SK-N-SH (cell line): ENCODE results near the gene AGAP1.

ENCODE experiments used
- CHD2 ChIP-seq: fragments of 150-350 bp; IDR thresholded peaks from 2 replicates; pipeline ENCODE4 v1.6.1; 2018; ENCODE audit warnings: low read length; ENCODE audit not compliant: partially characterized antibody
- CTCF ChIP-seq: fragments of 200-600 bp; sonication (generic); IDR thresholded peaks from 2 replicates; pipeline ENCODE4 v1.6.1; 2017; ENCODE audit warnings: antibody characterized with exemption, mild to moderate bottlenecking, moderate library complexity
- ELF1 ChIP-seq: IDR thresholded peaks from 2 replicates; pipeline ENCODE4 v1.4.0; 2012
- EZH2phosphoT487 ChIP-seq: fragments of 200-600 bp; sonication (generic); IDR thresholded peaks from 2 replicates; pipeline ENCODE4 v1.6.1; 2017; ENCODE audit warnings: low read depth, mixed run types, mild to moderate bottlenecking, antibody characterized with exemption, moderate library complexity, borderline replicate concordance
- MAX ChIP-seq: IDR thresholded peaks from 2 replicates; pipeline ENCODE4 v1.4.0; 2012; ENCODE audit warnings: low read depth
- MEF2A ChIP-seq: IDR thresholded peaks from 2 replicates; pipeline ENCODE4 v1.4.0; 2012; ENCODE audit warnings: low read depth, borderline replicate concordance
- MXI1 ChIP-seq: IDR thresholded peaks from 2 replicates; pipeline ENCODE4 v1.6.1; 2012; ENCODE audit warnings: mild to moderate bottlenecking, low read depth, low read length, improper control_type of control experiment
- RAD21 ChIP-seq: IDR thresholded peaks from 2 replicates; pipeline ENCODE4 v1.6.1; 2012; ENCODE audit warnings: mild to moderate bottlenecking, low read length
- REST ChIP-seq: IDR thresholded peaks from 2 replicates; pipeline ENCODE4 v1.6.1; 2012; ENCODE audit warnings: mild to moderate bottlenecking, low read depth, low read length, moderate library complexity
- SMC3 ChIP-seq: IDR thresholded peaks from 2 replicates; pipeline ENCODE4 v1.6.1; 2012; ENCODE audit warnings: low read depth, low read length, improper control_type of control experiment
- TAF1 ChIP-seq: IDR thresholded peaks from 2 replicates; pipeline ENCODE4 v1.6.1; 2012; ENCODE audit warnings: low read depth, mild to moderate bottlenecking, low read length, moderate library complexity, borderline replicate concordance
- TCF12 ChIP-seq: IDR thresholded peaks from 2 replicates; pipeline ENCODE4 v1.4.0; 2012
- YY1 ChIP-seq: IDR thresholded peaks from 2 replicates; pipeline ENCODE4 v1.4.0; 2012; ENCODE audit warnings: low read depth, mild to moderate bottlenecking

- TF ChIP-seq CTCF (no peak), ELF1 (no peak), RAD21 (no peak), MAX (no peak), MXI1 (no peak), SMC3 (no peak), TAF1 (no peak), YY1 (no peak), REST (no peak), EZH2phosphoT487 (no peak), CHD2 (no peak), TCF12 (no peak), MEF2A (no peak)
Observed at GRCh38 chr2:235820571-235820970, 326.7 kb downstream of the AGAP1 start.
